ENCODE results near the gene KCTD7. TPM values are rescaled to one million over a fixed set of nuclear protein-coding genes. Genes with fewer than 3 reads are reported as not detected.
"Not testable (repeated sequence)": the region's sequence is repeated elsewhere in the genome, so short reads cannot be mapped to it uniquely, and the experiment has no call there.

KCTD7 gene
- polyA plus RNA-seq, 4 donors, result 2.5 to 18.4 (median 3.8) TPM

- Histone ChIP-seq H3K27ac (ENCODE audit: low read depth in 1 of 3, low read length in 2 of 3) (peak overlapping the region in 2 of 3 donors; percentile 58 to 72), H3K36me3 (ENCODE audit: control insufficient read depth in 3 of 3, insufficient read depth in 2 of 3, low read depth in 1 of 3, low read length in 3 of 3) (peaks cover 5 to 40% (median 17%) of the 10 kb centered on the region in 3 donors), H3K4me1 (ENCODE audit: control insufficient read depth in 3 of 3, insufficient read depth in 2 of 3, low read depth in 1 of 3, low read length in 2 of 3) (peaks cover 0 to 25% (median 2%) of the 10 kb centered on the region in 3 donors)
- H3K9me3 ChIP-seq (ENCODE audit: control insufficient read depth in 2 of 2, insufficient read depth in 1 of 2, low read depth in 1 of 2, low read length in 1 of 2); H3K4me3 ChIP-seq (ENCODE audit: low read depth in 1 of 3, low read length in 3 of 3); FAIRE-seq; H3K27me3 ChIP-seq (ENCODE audit: control insufficient read depth in 3 of 3, insufficient read depth in 3 of 3, low read length in 3 of 3): not testable (repeated sequence)
- peak; percentile 71 to 90 for DNase-seq
- WGBS, 3 donors, result 21 to 57% (median 45%) methylated on average over 6 to 8 of the region's 9 CpGs
Measured at GRCh38 chr7:66635982-66636546, 7.4 kb downstream of the KCTD7 start.

- FAIRE-seq, result no peak
- 94 to 96% (median 95%) methylated on average over 21 of the region's 21 CpGs for WGBS, 3 donors
- Histone ChIP-seq H3K27me3 (ENCODE audit: control insufficient read depth in 3 of 3, insufficient read depth in 3 of 3, low read length in 3 of 3) (no peaks in the 10 kb centered on the region), H3K27ac (ENCODE audit: low read depth in 1 of 3, low read length in 2 of 3) (no peak overlapping the region), H3K4me1 (ENCODE audit: control insufficient read depth in 3 of 3, insufficient read depth in 2 of 3, low read depth in 1 of 3, low read length in 2 of 3) (peaks cover 0 to 31% (median 5%) of the 10 kb centered on the region in 3 donors), H3K9me3 (ENCODE audit: control insufficient read depth in 2 of 2, insufficient read depth in 1 of 2, low read depth in 1 of 2, low read length in 1 of 2) (no peaks in the 10 kb centered on the region), H3K36me3 (ENCODE audit: control insufficient read depth in 3 of 3, insufficient read depth in 2 of 3, low read depth in 1 of 3, low read length in 3 of 3) (peaks cover 8 to 50% (median 14%) of the 10 kb centered on the region in 3 donors), H3K4me3 (ENCODE audit: low read depth in 1 of 3, low read length in 3 of 3) (no peak overlapping the region)
- DNase-seq, result no peak
Measured at GRCh38 chr7:66638309-66639099, 9.8 kb downstream of the KCTD7 start.

GRCh38 chr7:66639773-66640172 lies 11.1 kb downstream of the KCTD7 start:
- Histone ChIP-seq H3K27ac (ENCODE audit: low read depth in 1 of 3, low read length in 2 of 3) (no peak overlapping the region), H3K4me1 (ENCODE audit: control insufficient read depth in 3 of 3, insufficient read depth in 2 of 3, low read depth in 1 of 3, low read length in 2 of 3) (peaks cover 0 to 27% (median 5%) of the 10 kb centered on the region in 3 donors), H3K27me3 (ENCODE audit: control insufficient read depth in 3 of 3, insufficient read depth in 3 of 3, low read length in 3 of 3) (no peaks in the 10 kb centered on the region), H3K4me3 (ENCODE audit: low read depth in 1 of 3, low read length in 3 of 3) (no peak overlapping the region), H3K9me3 (ENCODE audit: control insufficient read depth in 2 of 2, insufficient read depth in 1 of 2, low read depth in 1 of 2, low read length in 1 of 2) (no peaks in the 10 kb centered on the region), H3K36me3 (ENCODE audit: control insufficient read depth in 3 of 3, insufficient read depth in 2 of 3, low read depth in 1 of 3, low read length in 3 of 3) (peaks cover 9 to 46% (median 14%) of the 10 kb centered on the region in 3 donors)
- DNase-seq (no peak), FAIRE-seq (no peak)
- 86 to 97% (median 96%) methylated on average over 3 of the region's 3 CpGs for WGBS, 3 donors

DNA sequence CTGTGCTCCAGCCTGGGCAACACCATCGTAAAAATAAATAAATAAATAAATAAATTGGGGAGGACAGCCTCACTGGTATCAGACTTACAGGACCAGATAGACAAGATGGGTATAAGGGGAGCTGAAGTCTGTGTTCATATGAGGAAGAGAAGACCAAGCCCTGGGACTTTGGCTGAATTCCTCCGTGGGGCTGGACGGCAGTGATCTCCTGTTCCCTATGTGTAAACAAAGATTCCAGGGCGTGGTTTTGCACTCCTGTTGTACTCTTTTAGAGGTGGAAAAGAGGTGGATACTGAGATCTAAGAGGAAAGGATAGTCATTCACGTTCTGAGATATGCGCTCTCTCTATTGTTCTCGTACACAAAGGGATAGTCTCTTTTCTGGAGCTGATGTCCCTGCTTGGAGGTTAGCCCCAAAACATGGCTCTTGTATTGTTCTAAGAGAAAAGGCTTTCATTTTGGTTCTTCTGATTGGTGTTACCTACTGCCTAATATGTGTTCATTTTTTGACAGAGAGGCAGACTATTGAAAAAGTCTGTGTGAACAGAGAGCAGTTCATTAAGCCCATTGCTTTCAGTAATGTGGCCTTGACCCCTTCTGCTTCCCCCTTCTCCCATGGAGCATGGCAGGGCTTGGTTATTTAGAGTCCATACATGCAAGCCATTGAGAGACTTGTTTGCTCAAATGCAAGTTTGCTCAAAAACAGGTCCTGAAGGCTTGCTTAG lies 12.3 kb downstream of the KCTD7 start:
- peaks cover 6 to 48% (median 14%) of the 10 kb centered on the region in 3 donors for H3K36me3 ChIP-seq (ENCODE audit: control insufficient read depth in 3 of 3, insufficient read depth in 2 of 3, low read depth in 1 of 3, low read length in 3 of 3)
- FAIRE-seq (no peak), DNase-seq (peak; percentile 83 to 93)
- no peak overlapping the region for H3K4me3 ChIP-seq (ENCODE audit: low read depth in 1 of 3, low read length in 3 of 3)
- H3K27me3 ChIP-seq (ENCODE audit: control insufficient read depth in 3 of 3, insufficient read depth in 3 of 3, low read length in 3 of 3), result no peaks in the 10 kb centered on the region
- WGBS, 3 donors, result 27 to 68% (median 45%) methylated on average over 7 of the region's 7 CpGs
- H3K27ac ChIP-seq (ENCODE audit: low read depth in 1 of 3, low read length in 2 of 3), result peak overlapping the region in 2 of 3 donors; percentile 18 to 73
- H3K4me1 ChIP-seq (ENCODE audit: control insufficient read depth in 3 of 3, insufficient read depth in 2 of 3, low read depth in 1 of 3, low read length in 2 of 3), result peaks cover 0 to 22% (median 5%) of the 10 kb centered on the region in 3 donors
- H3K9me3 ChIP-seq (ENCODE audit: control insufficient read depth in 2 of 2, insufficient read depth in 1 of 2, low read depth in 1 of 2, low read length in 1 of 2), result no peaks in the 10 kb centered on the region

GRCh38 chr7:66641526-66641871 lies 12.8 kb downstream of the KCTD7 start:
- peaks cover 6 to 50% (median 14%) of the 10 kb centered on the region in 3 donors for H3K36me3 ChIP-seq (ENCODE audit: control insufficient read depth in 3 of 3, insufficient read depth in 2 of 3, low read depth in 1 of 3, low read length in 3 of 3)
- DNase-seq (no peak), FAIRE-seq (no peak)
- WGBS, 3 donors, result 85 to 99% (median 93%) methylated on average over 4 of the region's 4 CpGs
- H3K27ac ChIP-seq (ENCODE audit: low read depth in 1 of 3, low read length in 2 of 3), result peak overlapping the region in 1 of 3 donors; percentile 73
- H3K9me3 ChIP-seq (ENCODE audit: control insufficient read depth in 2 of 2, insufficient read depth in 1 of 2, low read depth in 1 of 2, low read length in 1 of 2), result no peaks in the 10 kb centered on the region
- no peak overlapping the region for H3K4me3 ChIP-seq (ENCODE audit: low read depth in 1 of 3, low read length in 3 of 3)
- peaks cover 0 to 22% (median 5%) of the 10 kb centered on the region in 3 donors for H3K4me1 ChIP-seq (ENCODE audit: control insufficient read depth in 3 of 3, insufficient read depth in 2 of 3, low read depth in 1 of 3, low read length in 2 of 3)
- no peaks in the 10 kb centered on the region for H3K27me3 ChIP-seq (ENCODE audit: control insufficient read depth in 3 of 3, insufficient read depth in 3 of 3, low read length in 3 of 3)

- Histone ChIP-seq H3K36me3 (ENCODE audit: control insufficient read depth in 3 of 3, insufficient read depth in 2 of 3, low read depth in 1 of 3, low read length in 3 of 3) (peaks cover 6 to 56% (median 14%) of the 10 kb centered on the region in 3 donors), H3K4me1 (ENCODE audit: control insufficient read depth in 3 of 3, insufficient read depth in 2 of 3, low read depth in 1 of 3, low read length in 2 of 3) (peaks cover 0 to 18% (median 5%) of the 10 kb centered on the region in 3 donors), H3K27me3 (ENCODE audit: control insufficient read depth in 3 of 3, insufficient read depth in 3 of 3, low read length in 3 of 3) (no peaks in the 10 kb centered on the region), H3K9me3 (ENCODE audit: control insufficient read depth in 2 of 2, insufficient read depth in 1 of 2, low read depth in 1 of 2, low read length in 1 of 2) (no peaks in the 10 kb centered on the region), H3K27ac (ENCODE audit: low read depth in 1 of 3, low read length in 2 of 3) (no peak overlapping the region), H3K4me3 (ENCODE audit: low read depth in 1 of 3, low read length in 3 of 3) (no peak overlapping the region)
- WGBS, 3 donors, result 87 to 98% (median 91%) methylated on average over 3 of the region's 3 CpGs
- DNase-seq (no peak), FAIRE-seq (no peak)
Measured at GRCh38 chr7:66642186-66642585, 13.5 kb downstream of the KCTD7 start.

GRCh38 chr7:66642932-66643331 lies 14.3 kb downstream of the KCTD7 start:
- no peak overlapping the region for H3K27ac ChIP-seq (ENCODE audit: low read depth in 1 of 3, low read length in 2 of 3)
- no peaks in the 10 kb centered on the region for H3K27me3 ChIP-seq (ENCODE audit: control insufficient read depth in 3 of 3, insufficient read depth in 3 of 3, low read length in 3 of 3)
- no peak for DNase-seq
- H3K9me3 ChIP-seq (ENCODE audit: control insufficient read depth in 2 of 2, insufficient read depth in 1 of 2, low read depth in 1 of 2, low read length in 1 of 2), result no peaks in the 10 kb centered on the region
- peaks cover 6 to 58% (median 14%) of the 10 kb centered on the region in 3 donors for H3K36me3 ChIP-seq (ENCODE audit: control insufficient read depth in 3 of 3, insufficient read depth in 2 of 3, low read depth in 1 of 3, low read length in 3 of 3)
- peaks cover 0 to 18% (median 5%) of the 10 kb centered on the region in 3 donors for H3K4me1 ChIP-seq (ENCODE audit: control insufficient read depth in 3 of 3, insufficient read depth in 2 of 3, low read depth in 1 of 3, low read length in 2 of 3)
- no peak for FAIRE-seq
- H3K4me3 ChIP-seq (ENCODE audit: low read depth in 1 of 3, low read length in 3 of 3), result no peak overlapping the region

DNA sequence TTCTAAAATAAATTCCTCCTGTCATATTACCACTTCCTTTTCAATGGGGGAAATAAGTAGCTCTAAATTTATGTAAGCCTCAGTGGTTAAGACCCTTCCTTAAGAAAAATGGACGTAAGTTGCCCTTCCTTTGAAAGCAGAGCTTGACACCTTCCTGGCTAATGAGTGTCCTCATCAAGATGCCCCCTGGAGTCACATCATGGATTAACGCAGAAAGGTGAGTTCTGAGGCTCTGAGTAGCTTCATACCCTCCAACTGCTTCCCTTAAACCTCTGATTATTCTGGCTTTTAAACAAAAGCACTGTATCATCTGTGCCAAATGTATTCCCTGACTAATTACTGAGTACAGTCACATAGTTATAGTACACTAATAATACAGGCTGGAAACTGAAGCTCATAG lies 14.7 kb downstream of the KCTD7 start:
- H3K36me3 ChIP-seq (ENCODE audit: control insufficient read depth in 3 of 3, insufficient read depth in 2 of 3, low read depth in 1 of 3, low read length in 3 of 3), result peaks cover 6 to 53% (median 11%) of the 10 kb centered on the region in 3 donors
- no peak overlapping the region for H3K27ac ChIP-seq (ENCODE audit: low read depth in 1 of 3, low read length in 2 of 3)
- WGBS, 3 donors, result 82 to 86% (median 84%) methylated on average over 2 of the region's 2 CpGs
- H3K4me3 ChIP-seq (ENCODE audit: low read depth in 1 of 3, low read length in 3 of 3), result no peak overlapping the region
- H3K4me1 ChIP-seq (ENCODE audit: control insufficient read depth in 3 of 3, insufficient read depth in 2 of 3, low read depth in 1 of 3, low read length in 2 of 3), result peaks cover 0 to 18% (median 5%) of the 10 kb centered on the region in 3 donors
- FAIRE-seq (no peak), DNase-seq (no peak)
- H3K27me3 ChIP-seq (ENCODE audit: control insufficient read depth in 3 of 3, insufficient read depth in 3 of 3, low read length in 3 of 3), result no peaks in the 10 kb centered on the region
- no peaks in the 10 kb centered on the region for H3K9me3 ChIP-seq (ENCODE audit: control insufficient read depth in 2 of 2, insufficient read depth in 1 of 2, low read depth in 1 of 2, low read length in 1 of 2)
